ENCODE measurements around the gene ACTL8. TPM values are rescaled to one million over a fixed set of nuclear protein-coding genes. Genes with fewer than 3 reads are reported as not detected.
"Not testable (repeated sequence)": the region's sequence is repeated elsewhere in the genome, so short reads cannot be mapped to it uniquely, and the experiment has no call there.

Gene ACTL8
- polyA plus RNA-seq, 1 experiment = not detected

GRCh38 chr1:17745479-17745955 is 9.6 kb upstream of the ACTL8 start:
- ChIA-PET POLR2A (no interaction called here), CTCF (interaction anchor here (0.6 kb wide), 1 partner anchor 9 kb away, joined by 4 read pairs; no protein-coding TSS in a partner anchor)
- no peak overlapping the region for H3K4me3 ChIP-seq (ENCODE audit: low read depth, low read length)
- H3K9me3 ChIP-seq (ENCODE audit: control insufficient read depth, insufficient read depth, low read length) = no peaks in the 10 kb centered on the region; the same call in 1 of the 2 replicates
- H3K27me3 ChIP-seq (ENCODE audit: control insufficient read depth, insufficient read depth, low read length) = peaks cover 34% of the 10 kb centered on the region
- no peak overlapping the region for H3K27ac ChIP-seq (ENCODE audit: low read depth, low read length)
- no peak for DNase-seq (ENCODE audit: low read depth, low spot score)
- no peak for TF ChIP-seq CTCF (IDR thresholded peaks at IDR 0.05; ENCODE audit: low read depth, low read length)

- H3K27ac ChIP-seq (ENCODE audit: low read depth, low read length); H3K4me3 ChIP-seq (ENCODE audit: low read depth, low read length); H3K9me3 ChIP-seq (ENCODE audit: control insufficient read depth, insufficient read depth, low read length); DNase-seq (ENCODE audit: low read depth, low spot score); POLR2A ChIA-PET; CTCF ChIA-PET: not testable (repeated sequence)
- H3K27me3 ChIP-seq (ENCODE audit: control insufficient read depth, insufficient read depth, low read length) = peaks cover 26% of the 10 kb centered on the region
Measured at GRCh38 chr1:17746281-17746680, 8.9 kb upstream of the ACTL8 start.

GRCh38 chr1:17746920-17747319 is 8.2 kb upstream of the ACTL8 start:
- ChIA-PET POLR2A (no interaction called here), CTCF (no interaction called here)
- no peak for DNase-seq (ENCODE audit: low read depth, low spot score)
- Histone ChIP-seq H3K4me3 (ENCODE audit: low read depth, low read length) (no peak overlapping the region), H3K27me3 (ENCODE audit: control insufficient read depth, insufficient read depth, low read length) (peaks cover 20% of the 10 kb centered on the region), H3K27ac (ENCODE audit: low read depth, low read length) (no peak overlapping the region), H3K9me3 (ENCODE audit: control insufficient read depth, insufficient read depth, low read length) (no peaks in the 10 kb centered on the region; the same call in 1 of the 2 replicates)
- TF ChIP-seq CTCF (IDR thresholded peaks at IDR 0.05; ENCODE audit: low read depth, low read length) = no peak

- H3K27me3 ChIP-seq (ENCODE audit: control insufficient read depth, insufficient read depth, low read length) = peaks cover 2% of the 10 kb centered on the region
- no peak for DNase-seq (ENCODE audit: low read depth, low spot score)
- TF ChIP-seq CTCF (IDR thresholded peaks at IDR 0.05; ENCODE audit: low read depth, low read length) = no peak
Measured at GRCh38 chr1:17750333-17750732, 4.8 kb upstream of the ACTL8 start.

GRCh38 chr1:17752356-17752755 is 2.8 kb upstream of the ACTL8 start:
- Histone ChIP-seq H3K27ac (ENCODE audit: low read depth, low read length) (no peak overlapping the region), H3K27me3 (ENCODE audit: control insufficient read depth, insufficient read depth, low read length) (no peaks in the 10 kb centered on the region), H3K4me3 (ENCODE audit: low read depth, low read length) (no peak overlapping the region), H3K9me3 (ENCODE audit: control insufficient read depth, insufficient read depth, low read length) (peaks cover 20% of the 10 kb centered on the region)
- DNase-seq (ENCODE audit: low read depth, low spot score) = no peak
- CTCF ChIA-PET = no interaction called here
- no peak for TF ChIP-seq CTCF (IDR thresholded peaks at IDR 0.05; ENCODE audit: low read depth, low read length)
- POLR2A ChIA-PET = no interaction called here

More at GRCh38 chr1:17750333-17750732, 4.8 kb upstream of the ACTL8 start:
- no peak overlapping the region for H3K4me3 ChIP-seq (ENCODE audit: low read depth, low read length)
- CTCF ChIA-PET = no interaction called here
- POLR2A ChIA-PET = interaction anchor here (0.7 kb wide), 1 partner anchor 45 kb away, joined by 3 read pairs; no protein-coding TSS in a partner anchor
- peaks cover 11% of the 10 kb centered on the region for H3K9me3 ChIP-seq (ENCODE audit: control insufficient read depth, insufficient read depth, low read length)
- no peak overlapping the region for H3K27ac ChIP-seq (ENCODE audit: low read depth, low read length)
